ACHN (cell line): ENCODE results near the gene CHADL.

Experiments used
- DNase-seq: peaks from one replicate; pipeline ENCODE4 v3.0.0-alpha.2; 2015
- in situ Hi-C: cut with HindIII; loops from 2 replicates; pipeline ENCODE4 v1.10.0; 2017; ENCODE audit warnings: low sequenced_read_pairs, low pct_ligation_motif_present, low pct_unique_long_range_greater_than_20kb

CHADL gene

GRCh38 chr22:41237036-41237706 is 3.6 kb downstream of the CHADL start:
- DNase-seq: no peak
- in situ Hi-C loops: no loop called here

- in situ Hi-C loops: no loop called here
- DNase-seq: no peak
These were observed 5.7 kb downstream of the CHADL start for GRCh38 chr22:41234815-41235695.

- in situ Hi-C loops: no loop called here
- DNase-seq: no peak
These were observed 9.4 kb downstream of the CHADL start for GRCh38 chr22:41231369-41231768.

GRCh38 chr22:41230401-41230785 is 10.3 kb downstream of the CHADL start:
- no peak for DNase-seq
- in situ Hi-C loops: no loop called here

GRCh38 chr22:41229730-41230400 is 10.9 kb downstream of the CHADL start:
- DNase-seq: no peak
- in situ Hi-C loops: no loop called here

- no peak for DNase-seq
- in situ Hi-C loops: no loop called here
These were observed 11.5 kb downstream of the CHADL start for GRCh38 chr22:41229215-41229614.

GRCh38 chr22:41226723-41227655 is 13.7 kb downstream of the CHADL start:
- no peak for DNase-seq
- in situ Hi-C loops: no loop called here

GRCh38 chr22:41223535-41223934 is 17.2 kb downstream of the CHADL start:
- in situ Hi-C loops: no loop called here
- no peak for DNase-seq

- DNase-seq: no peak
- in situ Hi-C loops: no loop called here
These were observed 17.8 kb downstream of the CHADL start for GRCh38 chr22:41222846-41223507.

GRCh38 chr22:41217553-41218157 is 23.1 kb downstream of the CHADL start:
- DNase-seq: no peak
- in situ Hi-C loops: no loop called here

GRCh38 chr22:41216984-41217383 is 23.7 kb downstream of the CHADL start:
- no peak for DNase-seq
- in situ Hi-C loops: no loop called here

GRCh38 chr22:41215926-41216325 is 24.8 kb downstream of the CHADL start:
- in situ Hi-C loops: no loop called here
- no peak for DNase-seq

- in situ Hi-C loops: no loop called here
- no peak for DNase-seq
These were observed 25.3 kb downstream of the CHADL start for GRCh38 chr22:41215409-41215808.

GRCh38 chr22:41206719-41207118 is 34.0 kb downstream of the CHADL start:
- in situ Hi-C loops: no loop called here

GRCh38 chr22:41204992-41205900 is 35.5 kb downstream of the CHADL start, which contains the start of gene L3MBTL2:
TSS of gene L3MBTL2 (plus strand) at chr22:41205312. CDS start at chr22:41205363, 51 bp downstream.
- peak; percentile 94 for DNase-seq
- in situ Hi-C loops: no loop called here

More at GRCh38 chr22:41206719-41207118, 34.0 kb downstream of the CHADL start:
- DNase-seq: no peak

- in situ Hi-C loops: no loop called here
- no peak for DNase-seq
These were observed 36.7 kb downstream of the CHADL start for GRCh38 chr22:41204066-41204465.
